Mesothelial cell of epicardium (in vitro differentiated cells): ENCODE results near the gene SCNN1B. TPM values are rescaled to one million over a fixed set of nuclear protein-coding genes. Genes with fewer than 3 reads are reported as not detected.
"Not testable (repeated sequence)": the region's sequence is repeated elsewhere in the genome, so short reads cannot be mapped to it uniquely, and the experiment has no call there.

Experiments used
- DNase-seq, 2 experiments: peaks; one replicate each; pipeline ENCODE4 v3.0.0; 2021; ENCODE audit warnings: low spot score in 2 of 2; ENCODE audit not compliant: unreplicated experiment in 2 of 2
- H3K27ac Mint-ChIP-seq: 2 replicates; pipeline ENCODE4 v1.8.0; 2021; ENCODE audit warnings: mixed read lengths
- H3K27me3 Mint-ChIP-seq: 2 replicates; pipeline ENCODE4 v1.8.0; 2021; ENCODE audit warnings: low read depth, mixed read lengths
- H3K36me3 Mint-ChIP-seq: 2 replicates; pipeline ENCODE4 v1.8.0; 2021; ENCODE audit warnings: mixed read lengths
- H3K4me1 Mint-ChIP-seq: 2 replicates; pipeline ENCODE4 v1.8.0; 2021; ENCODE audit warnings: mixed read lengths
- H3K4me3 Mint-ChIP-seq: 2 replicates; pipeline ENCODE4 v1.8.0; 2021; ENCODE audit warnings: mild to moderate bottlenecking, moderate library complexity, mixed read lengths
- H3K9me3 Mint-ChIP-seq: 2 replicates; pipeline ENCODE4 v1.8.0; 2021; ENCODE audit warnings: mixed read lengths
- CTCF ChIP-seq: fragments of 200-600 bp; sonication (generic); IDR thresholded peaks from one replicate; pipeline ENCODE4 v1.5.0; 2021; ENCODE audit warnings: antibody characterized with exemption; ENCODE audit not compliant: unreplicated experiment
- total RNA-seq: library from RNA; stranded (reverse); gene quantifications from 3 replicates; pipeline ENCODE4 v1.2.1, GENCODE V29; 2021

SCNN1B gene
- not detected in 3 replicates for total RNA-seq

GRCh38 chr16:23302045-23302956 is at the start of gene SCNN1B:
TSS of gene SCNN1B (plus strand) at chr16:23302302. CDS start at chr16:23348600, 46,298 bp downstream.
- peaks cover 6% of the 10 kb centered on the region for H3K4me1 Mint-ChIP-seq
- DNase-seq = no peak
- peaks cover 90% of the 10 kb centered on the region for H3K27me3 Mint-ChIP-seq
- H3K4me3 Mint-ChIP-seq = peak within 1 kb of the TSS; percentile 50
- no peaks in the 10 kb centered on the region for H3K36me3 Mint-ChIP-seq
- no peaks in the 10 kb centered on the region for H3K9me3 Mint-ChIP-seq
- no peak within 1 kb of the TSS for H3K27ac Mint-ChIP-seq
- no peak for TF ChIP-seq CTCF

GRCh38 chr16:23252310-23252709 is 49.8 kb upstream of the SCNN1B start:
- Mint-ChIP-seq H3K27ac (no peak overlapping the region), H3K9me3 (no peaks in the 10 kb centered on the region), H3K4me3 (no peak overlapping the region), H3K27me3 (no peaks in the 10 kb centered on the region), H3K36me3 (no peaks in the 10 kb centered on the region), H3K4me1 (no peaks in the 10 kb centered on the region)
- no peak for DNase-seq
- TF ChIP-seq CTCF = no peak

- not testable (repeated sequence) for DNase-seq, H3K9me3 Mint-ChIP-seq, H3K27ac Mint-ChIP-seq, H3K36me3 Mint-ChIP-seq, H3K4me3 Mint-ChIP-seq, H3K4me1 Mint-ChIP-seq, H3K27me3 Mint-ChIP-seq
Measured at GRCh38 chr16:23253650-23254049, 48.5 kb upstream of the SCNN1B start.

GRCh38 chr16:23254338-23254737 is 47.8 kb upstream of the SCNN1B start:
- H3K9me3 Mint-ChIP-seq = no peaks in the 10 kb centered on the region
- peaks cover 1% of the 10 kb centered on the region for H3K4me1 Mint-ChIP-seq
- no peak overlapping the region for H3K4me3 Mint-ChIP-seq
- H3K27me3 Mint-ChIP-seq = no peaks in the 10 kb centered on the region
- H3K27ac Mint-ChIP-seq = no peak overlapping the region
- TF ChIP-seq CTCF = no peak
- DNase-seq = no peak
- H3K36me3 Mint-ChIP-seq = no peaks in the 10 kb centered on the region

- Mint-ChIP-seq H3K4me3 (no peak overlapping the region), H3K9me3 (no peaks in the 10 kb centered on the region), H3K27ac (no peak overlapping the region), H3K36me3 (no peaks in the 10 kb centered on the region), H3K4me1 (peaks cover 1% of the 10 kb centered on the region), H3K27me3 (no peaks in the 10 kb centered on the region)
- no peak for TF ChIP-seq CTCF
- DNase-seq = no peak
Measured at GRCh38 chr16:23255000-23255399, 47.1 kb upstream of the SCNN1B start.

GRCh38 chr16:23256440-23256839 is 45.7 kb upstream of the SCNN1B start:
- DNase-seq = no peak
- H3K36me3 Mint-ChIP-seq = no peaks in the 10 kb centered on the region
- peaks cover 1% of the 10 kb centered on the region for H3K4me1 Mint-ChIP-seq
- H3K9me3 Mint-ChIP-seq = no peaks in the 10 kb centered on the region
- H3K4me3 Mint-ChIP-seq = no peak overlapping the region
- no peaks in the 10 kb centered on the region for H3K27me3 Mint-ChIP-seq
- no peak overlapping the region for H3K27ac Mint-ChIP-seq
- no peak for TF ChIP-seq CTCF
